22Rv1 (cell line): ENCODE results near the gene AP1M1.
A peak's percentile ranks its signal among the peaks of the same experiment; 100 is the strongest.

Experiments
- H3K27ac ChIP-seq: fragments of 450-650 bp; 2 replicates; pipeline ENCODE4 v1.5.1; 2017
- ZFX ChIP-seq: fragments of 450-650 bp; IDR thresholded peaks from 2 replicates; pipeline ENCODE4 v1.6.1; 2017; ENCODE audit warnings: antibody characterized with exemption, borderline replicate concordance
- TF ChIP-seq, protein P1 (sequence below): fragments of 450-650 bp; IDR thresholded peaks from 2 replicates; pipeline ENCODE4 v1.5.1; 2017; ENCODE audit warnings: mild to moderate bottlenecking

AP1M1 gene

DNA sequence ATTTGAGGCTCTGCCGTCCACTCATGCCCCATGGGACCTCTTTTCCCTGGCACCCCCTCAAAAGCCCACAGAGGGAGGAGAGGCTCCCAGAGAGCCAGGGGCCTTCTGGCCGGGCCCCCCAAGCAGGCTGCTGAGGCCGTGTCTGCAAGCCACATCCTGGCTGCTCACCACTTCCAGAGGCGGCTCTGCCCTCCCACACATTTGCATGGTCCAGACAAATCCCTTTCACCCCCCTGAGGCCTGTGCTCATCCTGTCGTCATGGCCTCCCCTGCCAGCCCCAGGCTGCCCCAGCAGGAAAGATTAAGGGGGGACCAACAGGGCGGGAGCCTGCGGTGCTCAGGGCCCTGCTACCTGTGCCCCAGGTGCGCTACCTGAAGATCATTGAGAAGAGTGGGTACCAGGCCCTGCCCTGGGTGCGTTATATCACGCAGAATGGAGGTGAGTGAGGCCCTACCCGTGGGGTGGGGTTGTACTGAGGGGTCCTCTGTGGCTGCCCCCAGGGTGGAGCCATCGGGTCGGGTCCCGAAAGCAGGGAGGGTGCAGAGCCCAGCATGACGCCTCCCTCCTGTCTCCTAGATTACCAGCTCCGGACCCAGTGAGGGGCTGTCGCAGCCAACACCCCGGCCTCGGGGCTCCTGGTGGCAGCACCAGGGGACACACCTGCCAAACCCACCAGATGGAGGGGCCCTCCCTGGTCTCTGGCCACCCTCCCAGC lies 36.3 kb downstream of the AP1M1 start:
- H3K27ac ChIP-seq, result no peak overlapping the region
- TF ChIP-seq, protein P1, sequence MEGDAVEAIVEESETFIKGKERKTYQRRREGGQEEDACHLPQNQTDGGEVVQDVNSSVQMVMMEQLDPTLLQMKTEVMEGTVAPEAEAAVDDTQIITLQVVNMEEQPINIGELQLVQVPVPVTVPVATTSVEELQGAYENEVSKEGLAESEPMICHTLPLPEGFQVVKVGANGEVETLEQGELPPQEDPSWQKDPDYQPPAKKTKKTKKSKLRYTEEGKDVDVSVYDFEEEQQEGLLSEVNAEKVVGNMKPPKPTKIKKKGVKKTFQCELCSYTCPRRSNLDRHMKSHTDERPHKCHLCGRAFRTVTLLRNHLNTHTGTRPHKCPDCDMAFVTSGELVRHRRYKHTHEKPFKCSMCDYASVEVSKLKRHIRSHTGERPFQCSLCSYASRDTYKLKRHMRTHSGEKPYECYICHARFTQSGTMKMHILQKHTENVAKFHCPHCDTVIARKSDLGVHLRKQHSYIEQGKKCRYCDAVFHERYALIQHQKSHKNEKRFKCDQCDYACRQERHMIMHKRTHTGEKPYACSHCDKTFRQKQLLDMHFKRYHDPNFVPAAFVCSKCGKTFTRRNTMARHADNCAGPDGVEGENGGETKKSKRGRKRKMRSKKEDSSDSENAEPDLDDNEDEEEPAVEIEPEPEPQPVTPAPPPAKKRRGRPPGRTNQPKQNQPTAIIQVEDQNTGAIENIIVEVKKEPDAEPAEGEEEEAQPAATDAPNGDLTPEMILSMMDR, result no peak
- TF ChIP-seq ZFX, result no peak

DNA sequence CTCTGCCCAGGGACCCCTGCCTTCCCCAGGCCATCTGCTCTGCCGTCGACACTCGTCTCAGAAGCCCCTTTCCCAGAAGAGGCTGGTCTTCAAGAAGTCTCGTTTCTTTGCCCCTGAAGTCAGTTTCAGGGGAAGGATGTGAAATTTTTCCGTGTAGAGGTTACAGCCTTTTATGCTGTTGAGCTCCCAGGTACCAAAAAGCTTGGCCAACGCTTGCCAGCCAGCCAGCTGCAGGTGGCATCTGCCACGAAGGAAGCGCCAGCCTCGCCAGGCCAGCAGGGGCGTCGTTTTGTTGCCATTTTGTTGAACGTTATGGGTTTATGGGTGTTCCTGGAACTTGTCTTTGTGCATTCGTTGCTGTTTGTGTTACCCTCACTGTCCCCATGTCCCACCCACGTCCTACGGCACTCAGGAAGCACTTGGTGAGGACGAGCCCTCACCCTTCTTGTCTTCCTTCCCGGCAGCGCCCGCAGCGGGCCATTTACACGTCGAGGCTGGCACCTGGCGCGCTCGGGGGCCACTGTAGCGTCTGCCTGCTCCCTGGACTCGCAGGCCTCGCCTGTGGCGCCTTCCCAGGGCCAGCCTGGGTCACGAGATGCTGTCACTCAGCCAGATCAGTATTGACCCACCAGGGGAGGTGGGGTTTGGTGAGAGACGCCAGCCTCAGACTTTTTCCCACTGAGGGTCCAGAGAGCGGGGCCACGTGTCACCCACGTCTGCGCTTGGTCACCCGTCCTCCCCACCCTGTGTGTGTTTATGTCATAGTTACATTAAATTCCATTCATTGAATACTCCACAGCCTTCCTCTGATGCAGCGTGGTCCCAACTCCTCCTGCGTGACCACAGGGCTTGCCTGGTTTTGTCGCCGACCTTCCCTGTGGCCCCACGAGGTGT lies 37.1 kb downstream of the AP1M1 start:
- no peak for TF ChIP-seq ZFX
- TF ChIP-seq, protein P1, result no peak
- H3K27ac ChIP-seq, result no peak overlapping the region

DNA sequence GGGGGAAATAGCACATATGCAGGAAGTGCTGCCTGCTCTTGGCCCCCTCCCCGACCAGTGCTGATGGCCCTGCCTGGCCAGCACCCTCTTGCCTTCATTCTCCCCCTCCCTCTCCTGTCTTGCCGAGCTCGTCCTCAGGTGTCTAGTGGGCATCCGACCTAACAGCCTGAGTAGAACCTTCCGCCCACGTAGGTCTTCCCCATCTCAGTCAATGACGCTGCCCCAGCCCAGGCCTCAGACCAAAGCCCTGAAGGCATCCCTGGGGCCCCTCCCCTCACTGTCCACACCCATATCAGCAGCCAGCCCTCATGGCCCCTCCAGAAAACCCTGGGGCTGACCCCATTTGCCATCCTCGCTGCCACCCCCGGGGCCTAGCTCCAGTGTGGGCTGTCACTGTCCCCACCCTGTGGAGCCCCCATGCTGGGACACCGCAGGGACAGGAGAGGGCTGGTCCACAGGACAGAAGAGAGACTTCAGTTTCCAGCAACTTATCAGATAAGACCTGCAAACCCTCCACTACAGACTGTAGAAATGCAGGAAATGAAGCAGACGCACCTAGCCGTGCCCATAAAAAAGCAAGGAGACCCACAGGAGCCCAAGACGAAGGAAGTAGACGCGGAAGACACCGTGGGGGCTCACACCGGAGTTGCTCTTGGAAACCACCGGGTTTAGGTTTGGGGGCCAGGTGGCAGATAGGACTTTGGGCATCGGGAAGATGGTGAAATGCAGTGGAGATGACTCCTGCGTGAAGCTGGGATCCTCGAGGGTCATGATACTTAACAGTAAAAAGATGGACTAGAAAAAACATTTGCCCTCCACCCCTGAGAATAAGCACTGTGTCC lies 38.3 kb downstream of the AP1M1 start:
- H3K27ac ChIP-seq, result no peak overlapping the region
- TF ChIP-seq ZFX, result no peak
- TF ChIP-seq, protein P1, result no peak

DNA sequence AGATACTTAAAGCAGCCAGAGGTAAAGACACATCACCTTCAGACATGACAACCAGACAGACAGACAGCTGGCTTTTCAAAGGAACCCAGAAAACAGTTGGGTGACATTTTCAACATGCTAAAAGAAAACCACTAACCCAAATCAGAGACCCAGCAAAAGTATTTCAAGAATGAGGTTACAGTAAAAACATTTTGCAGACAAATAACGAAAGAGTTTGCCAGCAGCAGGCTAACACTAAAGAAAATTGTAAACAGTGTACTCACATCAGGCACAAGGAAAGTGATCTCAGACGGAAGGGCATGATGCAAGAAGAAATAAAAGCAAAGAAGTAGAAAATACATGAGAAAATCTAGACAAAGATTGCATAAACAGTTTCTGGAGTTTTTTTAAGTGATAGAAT lies 46.4 kb downstream of the AP1M1 start:
- H3K27ac ChIP-seq, result no peak overlapping the region
- no peak for TF ChIP-seq ZFX
- TF ChIP-seq, protein P1, result no peak

DNA sequence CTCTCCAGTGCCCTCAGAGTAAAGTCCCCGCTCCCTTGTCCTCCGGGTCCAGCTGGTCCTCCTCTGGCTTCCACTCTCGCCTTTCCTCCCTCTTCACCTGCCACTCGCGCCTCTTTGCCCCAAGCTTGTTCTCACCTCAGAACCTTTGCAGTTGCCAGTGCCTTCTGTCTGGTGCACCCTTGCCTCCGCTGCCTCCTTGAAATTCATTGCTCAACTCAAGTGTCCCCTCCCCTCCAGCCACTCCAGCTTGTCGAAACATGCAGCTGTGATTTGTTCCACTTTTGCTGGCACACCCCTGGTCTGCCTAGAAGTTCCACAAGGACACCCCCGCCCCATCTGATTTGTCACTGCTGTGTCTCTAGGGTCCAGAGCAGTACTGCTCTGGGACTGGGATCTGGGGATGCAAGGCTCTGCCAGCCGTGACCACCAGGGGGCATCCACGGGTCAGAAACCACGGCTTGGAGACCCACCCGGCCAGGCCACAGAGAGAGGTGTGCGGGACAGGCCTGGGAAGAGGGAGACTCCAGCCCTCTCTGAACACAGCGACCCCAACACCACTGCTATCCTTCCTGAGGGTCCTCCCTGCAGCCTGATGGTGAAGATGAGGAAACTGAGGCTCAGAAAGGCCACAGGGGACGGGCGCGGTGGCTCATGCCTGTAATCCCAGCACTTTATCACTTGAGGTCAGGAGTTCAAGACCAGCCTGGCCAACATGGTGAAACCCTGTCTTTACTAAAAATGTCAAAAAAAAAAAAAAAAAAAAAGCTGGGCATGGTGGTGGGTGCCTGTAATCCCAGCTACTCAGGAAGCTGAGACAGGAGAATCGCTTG lies 49.9 kb downstream of the AP1M1 start:
- TF ChIP-seq ZFX, result no peak
- TF ChIP-seq, protein P1, result peak; percentile 89
- H3K27ac ChIP-seq, result no peak overlapping the region

DNA sequence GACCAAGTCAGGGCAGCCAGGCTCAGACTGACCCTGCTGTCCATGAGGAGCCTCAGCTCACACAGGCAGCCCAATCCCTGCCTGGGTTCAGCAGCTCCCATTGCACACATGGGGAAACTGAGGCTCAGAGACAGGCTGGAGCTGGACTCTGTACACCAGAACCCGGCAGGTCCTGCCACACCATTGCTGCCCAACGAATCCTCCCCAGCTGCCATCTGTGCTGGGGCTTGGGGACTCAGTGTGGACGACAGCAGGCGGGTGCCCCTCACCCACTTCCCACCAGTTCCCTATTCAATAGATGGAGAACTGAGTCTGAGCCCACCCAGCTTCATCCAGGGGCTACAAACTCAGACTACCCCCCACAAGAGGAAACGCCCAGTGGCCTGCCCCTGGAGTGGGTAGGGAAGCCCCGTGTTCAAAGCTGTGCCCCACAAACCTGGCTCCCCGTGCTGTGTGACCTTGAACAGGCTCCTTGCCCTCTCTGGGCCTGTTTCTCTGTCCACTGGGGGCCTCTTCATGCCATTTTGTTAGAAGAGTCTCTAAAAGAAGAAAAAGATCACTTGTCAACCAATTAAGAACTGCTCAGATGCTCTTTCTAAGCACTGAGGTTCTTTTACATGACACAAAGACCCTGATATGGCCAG lies 50.8 kb downstream of the AP1M1 start:
- TF ChIP-seq ZFX, result no peak
- TF ChIP-seq, protein P1, result no peak
- no peak overlapping the region for H3K27ac ChIP-seq
